ENCODE measurements around the gene PTMS. TPM values are rescaled to one million over a fixed set of nuclear protein-coding genes. Genes with fewer than 3 reads are reported as not detected.

The PTMS gene
- total RNA-seq, 1 donor from 2014 or later = 161 TPM

DNA sequence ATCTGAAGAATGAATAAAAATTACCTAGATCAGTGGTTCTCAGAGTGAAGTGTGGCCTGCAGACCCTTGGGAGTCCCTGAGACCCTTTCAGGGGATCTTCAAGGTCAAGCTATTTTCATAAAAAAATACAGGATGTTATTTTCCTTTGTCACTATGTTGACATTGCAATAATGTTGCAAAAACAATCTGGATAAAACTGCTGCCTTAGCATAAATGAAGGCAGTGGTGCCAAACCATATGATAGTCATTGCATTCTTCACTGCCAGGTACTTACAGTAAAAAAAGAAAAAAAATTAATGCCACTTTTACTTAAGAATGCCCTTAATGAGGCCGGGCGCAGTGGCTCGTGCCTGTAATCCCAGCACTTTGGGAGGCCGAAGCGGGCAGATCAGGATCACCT, 21.1 kb downstream of the PTMS start:
- no peak for DNase-seq (ENCODE audit: low spot score)

GRCh38 chr12:6788972-6789924, 23.1 kb downstream of the PTMS start, which contains the start of gene CD4:
CD4 (plus strand) TSS chr12:6789528; CDS start chr12:6800139, 10,611 bp downstream.
- DNase-seq (ENCODE audit: low spot score) = no peak

DNA sequence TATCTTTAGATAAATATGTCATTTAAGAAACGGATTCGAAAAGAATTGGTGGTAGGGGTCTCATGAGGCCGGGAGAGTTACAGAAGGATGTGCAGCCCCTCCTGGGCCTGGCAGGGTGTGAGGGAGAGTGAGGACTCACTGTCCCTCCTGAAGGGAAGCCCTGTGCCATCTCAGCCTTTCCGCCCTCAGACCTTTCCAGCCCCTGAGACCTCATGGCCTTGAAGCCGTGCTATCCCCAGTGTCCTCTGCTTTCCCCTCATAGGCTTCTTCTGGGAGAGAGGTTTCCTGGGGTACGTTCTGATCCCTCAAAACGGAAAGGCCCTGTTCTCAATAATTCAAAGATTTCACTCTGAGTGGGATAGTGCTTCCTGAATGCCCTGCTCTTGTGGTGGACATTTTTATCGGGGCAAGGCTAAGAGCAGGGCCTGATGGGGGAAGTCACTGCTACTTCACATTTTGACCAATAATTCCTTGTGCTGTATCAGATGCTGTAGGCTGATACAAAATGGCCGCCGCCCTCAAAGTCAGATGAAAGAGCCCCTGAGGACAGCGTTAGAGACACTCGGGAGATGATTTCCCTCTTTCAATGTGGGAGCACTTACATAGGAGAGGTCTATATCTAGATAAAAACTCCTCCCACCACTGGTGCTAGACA, 24.5 kb downstream of the PTMS start:
- no peak for DNase-seq (ENCODE audit: low spot score)

- no peak for DNase-seq (ENCODE audit: low spot score)
Observed at GRCh38 chr12:6791931-6792520, 25.9 kb downstream of the PTMS start.

DNA sequence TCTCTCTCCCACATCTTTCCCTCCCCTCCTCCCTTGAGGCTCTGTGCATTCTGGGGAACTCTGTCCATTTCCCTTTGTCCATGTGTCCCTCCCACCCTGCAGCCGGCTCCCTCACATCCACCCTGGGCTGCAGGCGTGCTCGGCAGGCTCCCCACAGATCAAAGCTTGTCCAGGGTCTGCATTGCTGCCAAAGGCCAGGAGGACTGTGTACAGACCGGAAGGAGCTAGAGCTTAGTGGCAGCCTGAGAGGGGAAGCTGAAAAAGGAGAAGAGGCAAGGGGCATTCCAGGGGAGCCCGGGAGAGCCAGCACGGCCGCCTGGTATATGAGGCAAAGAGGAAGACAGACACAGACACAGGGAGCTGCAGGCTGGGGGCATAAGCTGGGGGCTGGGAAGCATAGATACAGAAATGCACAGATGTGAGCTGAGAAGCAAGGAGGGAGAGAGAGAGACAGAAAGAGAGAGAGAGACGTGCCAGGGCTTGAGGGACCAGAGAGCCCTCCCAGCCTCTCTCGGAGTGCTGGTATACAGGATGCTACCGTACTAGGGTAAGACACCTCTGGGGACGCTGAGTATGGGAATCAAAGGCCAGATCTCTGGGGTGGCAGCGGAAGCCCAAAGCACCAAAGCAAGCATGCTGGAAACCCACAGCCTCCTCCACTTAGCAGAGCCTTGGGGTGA, 26.5 kb downstream of the PTMS start:
- DNase-seq (ENCODE audit: low spot score) = no peak

- no peak for DNase-seq (ENCODE audit: low spot score)
Observed at GRCh38 chr12:6795088-6795487, 28.9 kb downstream of the PTMS start.

DNA sequence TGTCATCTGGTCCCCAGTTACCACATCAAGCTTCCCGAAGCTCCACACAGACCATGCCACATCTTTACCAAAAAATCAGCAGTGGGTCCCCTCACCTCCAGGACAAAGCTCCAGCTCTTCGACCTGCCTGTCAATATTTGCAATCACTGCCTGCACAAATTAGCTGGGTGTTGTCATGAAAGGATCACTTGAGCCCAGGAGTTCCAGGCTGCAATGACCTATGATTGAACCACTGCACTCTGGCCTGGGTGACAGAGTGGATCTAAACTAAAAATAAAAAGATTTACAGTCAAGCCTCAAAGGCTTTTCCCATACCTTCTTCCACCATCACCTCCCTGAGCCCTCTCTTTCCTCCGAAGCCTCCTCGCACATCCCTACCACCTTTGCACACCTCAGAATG, 30.4 kb downstream of the PTMS start:
- DNase-seq (ENCODE audit: low spot score) = no peak

GRCh38 chr12:6799147-6799546, 33.0 kb downstream of the PTMS start:
- no peak for DNase-seq (ENCODE audit: low spot score)

DNA sequence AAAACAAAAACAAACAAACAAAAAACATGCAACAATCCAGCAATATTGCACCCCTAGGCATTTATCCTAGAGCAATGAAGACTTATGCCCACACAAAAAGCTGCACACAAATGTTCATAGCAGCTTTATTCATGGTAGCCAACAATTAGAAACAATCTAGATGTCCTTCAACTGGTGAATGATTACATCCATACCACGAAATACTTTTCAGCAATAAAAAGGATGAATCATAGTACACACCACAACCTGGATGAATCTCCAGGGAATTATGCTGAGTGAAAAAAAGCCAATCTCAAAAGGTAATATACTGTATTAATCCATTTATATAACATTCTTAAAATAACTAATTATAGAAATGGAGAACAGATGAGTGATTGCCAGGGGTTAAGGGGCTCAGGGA, 41.0 kb downstream of the PTMS start:
- no peak for DNase-seq (ENCODE audit: low spot score)

DNA sequence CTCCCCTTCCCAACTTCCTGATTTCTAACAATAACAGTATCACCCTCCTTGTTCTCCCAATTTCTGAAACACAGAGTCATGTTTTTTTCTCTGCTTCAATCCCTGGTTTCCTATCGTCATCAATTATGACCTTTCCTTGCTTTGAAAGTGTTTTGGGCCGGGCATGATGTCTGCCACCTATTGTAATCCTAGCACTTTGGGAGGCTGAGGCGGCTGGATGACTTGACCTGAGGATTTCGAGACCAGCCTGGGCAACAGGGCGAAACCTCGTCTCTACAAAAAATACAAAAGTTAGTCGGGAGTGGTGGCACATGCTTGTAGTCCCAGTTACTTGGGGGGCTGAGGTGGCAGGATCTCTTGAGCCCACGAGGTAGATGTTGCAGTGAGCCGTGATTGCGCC, 42.9 kb downstream of the PTMS start:
- DNase-seq (ENCODE audit: low spot score) = no peak

DNA sequence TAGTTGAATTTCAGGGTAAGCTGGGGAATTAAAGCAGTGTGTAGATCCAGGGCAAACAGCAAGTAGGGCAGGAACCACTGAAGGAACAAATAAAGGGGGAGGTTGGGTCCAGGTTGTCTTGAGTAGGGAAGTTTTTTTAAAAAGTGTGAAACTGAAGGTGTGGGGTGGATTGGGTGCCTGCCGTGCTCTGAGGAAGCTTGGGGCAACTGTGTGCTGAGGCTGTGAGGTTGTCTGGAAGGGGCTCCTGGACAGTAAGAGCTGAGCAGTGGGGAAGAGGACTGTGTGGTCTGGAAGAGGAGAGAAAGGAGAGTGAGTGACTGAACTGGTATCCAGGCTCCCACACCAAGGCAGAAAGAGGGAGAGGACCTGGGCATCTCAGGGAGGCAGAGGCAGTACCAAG, 44.6 kb downstream of the PTMS start:
- no peak for DNase-seq (ENCODE audit: low spot score)

GRCh38 chr12:6813363-6813762, 47.2 kb downstream of the PTMS start:
- no peak for DNase-seq (ENCODE audit: low spot score)

DNA sequence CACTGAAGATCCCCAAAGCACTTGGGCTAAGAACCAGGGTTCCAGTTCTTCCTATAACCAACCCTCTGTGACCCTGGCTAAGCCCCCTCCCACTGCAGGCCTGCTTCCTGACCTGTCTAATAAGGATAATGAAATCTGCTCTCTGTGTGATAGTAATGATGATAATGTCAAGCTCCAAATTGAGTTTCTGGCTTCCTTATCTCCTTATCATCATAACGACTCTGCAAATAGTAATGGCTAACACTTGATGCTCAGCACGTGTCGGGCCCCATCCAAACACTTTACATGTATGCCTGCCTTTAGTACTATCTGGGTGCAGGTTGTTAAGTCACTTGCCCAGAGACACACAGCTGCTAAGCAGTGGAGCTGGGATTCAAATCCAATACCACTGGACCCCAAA, 50.4 kb downstream of the PTMS start:
- DNase-seq (ENCODE audit: low spot score) = no peak

DNA sequence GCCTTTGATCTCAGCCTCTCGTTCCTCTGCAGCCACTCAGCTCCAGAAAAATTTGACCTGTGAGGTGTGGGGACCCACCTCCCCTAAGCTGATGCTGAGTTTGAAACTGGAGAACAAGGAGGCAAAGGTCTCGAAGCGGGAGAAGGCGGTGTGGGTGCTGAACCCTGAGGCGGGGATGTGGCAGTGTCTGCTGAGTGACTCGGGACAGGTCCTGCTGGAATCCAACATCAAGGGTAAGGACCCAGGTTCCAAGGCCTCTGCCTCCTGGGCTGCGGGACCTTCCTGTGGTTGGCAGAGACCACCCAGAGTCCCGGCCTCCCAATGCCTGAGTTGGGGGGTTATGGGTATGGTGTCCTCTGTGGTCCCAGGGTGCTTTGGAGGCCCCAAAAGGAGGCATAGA, 50.9 kb downstream of the PTMS start:
- DNase-seq (ENCODE audit: low spot score) = no peak

GRCh38 chr12:6817662-6818157, 51.5 kb downstream of the PTMS start:
- no peak for DNase-seq (ENCODE audit: low spot score)

DNA sequence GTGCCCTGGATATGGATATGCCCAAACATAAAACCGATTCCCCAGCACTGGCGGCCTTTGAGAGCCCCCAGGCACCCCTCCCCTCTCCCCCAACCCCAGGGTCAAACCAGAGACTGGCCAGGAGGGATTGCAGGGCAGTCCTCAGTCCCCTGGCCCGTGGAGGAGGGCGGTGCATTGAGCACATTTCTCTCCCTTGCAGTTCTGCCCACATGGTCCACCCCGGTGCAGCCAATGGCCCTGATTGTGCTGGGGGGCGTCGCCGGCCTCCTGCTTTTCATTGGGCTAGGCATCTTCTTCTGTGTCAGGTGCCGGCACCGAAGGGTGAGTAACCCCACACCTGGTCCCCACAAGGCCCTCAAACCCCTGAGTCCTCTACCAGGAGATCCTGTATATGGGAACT, 52.1 kb downstream of the PTMS start:
- DNase-seq (ENCODE audit: low spot score) = no peak

GRCh38 chr12:6818645-6819044, 52.5 kb downstream of the PTMS start:
- DNase-seq (ENCODE audit: low spot score) = no peak

- no peak for DNase-seq (ENCODE audit: low spot score)
Observed at GRCh38 chr12:6819106-6820030, 53.2 kb downstream of the PTMS start.

DNA sequence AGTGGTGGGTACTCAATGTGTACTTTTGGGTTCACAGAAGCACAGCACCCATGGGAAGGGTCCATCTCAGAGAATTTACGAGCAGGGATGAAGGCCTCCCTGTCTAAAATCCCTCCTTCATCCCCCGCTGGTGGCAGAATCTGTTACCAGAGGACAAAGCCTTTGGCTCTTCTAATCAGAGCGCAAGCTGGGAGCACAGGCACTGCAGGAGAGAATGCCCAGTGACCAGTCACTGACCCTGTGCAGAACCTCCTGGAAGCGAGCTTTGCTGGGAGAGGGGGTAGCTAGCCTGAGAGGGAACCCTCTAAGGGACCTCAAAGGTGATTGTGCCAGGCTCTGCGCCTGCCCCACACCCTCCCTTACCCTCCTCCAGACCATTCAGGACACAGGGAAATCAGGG, 54.0 kb downstream of the PTMS start:
- DNase-seq (ENCODE audit: low spot score) = no peak

Measured in mesenteric fat pad (tissue), 1 donor.